Measurements from ENCODE around the gene SEC31A. TPM values are rescaled to one million over a fixed set of nuclear protein-coding genes. Genes with fewer than 3 reads are reported as not detected.
"Not testable (repeated sequence)": the region's sequence is repeated elsewhere in the genome, so short reads cannot be mapped to it uniquely, and the experiment has no call there.

Gene SEC31A
- polyA plus RNA-seq, 3 donors = 225 to 236 (median 233) TPM

GRCh38 chr4:82893942-82894341, 3.0 kb upstream of the SEC31A start:
- DNase-seq (ENCODE audit: low read depth in 3 of 3, low spot score in 2 of 3) = no peak

- no peak for DNase-seq (ENCODE audit: low read depth in 3 of 3, low spot score in 2 of 3)
Observed at GRCh38 chr4:82892467-82892802, 1.5 kb upstream of the SEC31A start.

GRCh38 chr4:82891707-82892466, 934 bp upstream of the SEC31A start:
- no peak for DNase-seq (ENCODE audit: low read depth in 3 of 3, low spot score in 2 of 3)

- no peak for DNase-seq (ENCODE audit: low read depth in 3 of 3, low spot score in 2 of 3)
Observed at GRCh38 chr4:82890528-82890900, 439 bp downstream of the SEC31A start.

- no peak for DNase-seq (ENCODE audit: low read depth in 3 of 3, low spot score in 2 of 3)
Observed at GRCh38 chr4:82889287-82889686, 1.7 kb downstream of the SEC31A start.

- DNase-seq (ENCODE audit: low read depth in 3 of 3, low spot score in 2 of 3) = no peak
Observed at GRCh38 chr4:82886147-82886942, 4.6 kb downstream of the SEC31A start.

- no peak for DNase-seq (ENCODE audit: low read depth in 3 of 3, low spot score in 2 of 3)
Observed at GRCh38 chr4:82885410-82885809, 5.5 kb downstream of the SEC31A start.

- DNase-seq (ENCODE audit: low read depth in 3 of 3, low spot score in 2 of 3) = no peak
Observed at GRCh38 chr4:82868572-82868971, 22.4 kb downstream of the SEC31A start.

GRCh38 chr4:82866706-82867385, 24.1 kb downstream of the SEC31A start:
- DNase-seq (ENCODE audit: low read depth in 3 of 3, low spot score in 2 of 3) = no peak

GRCh38 chr4:82866033-82866432, 24.9 kb downstream of the SEC31A start:
- DNase-seq (ENCODE audit: low read depth in 3 of 3, low spot score in 2 of 3) = not testable (repeated sequence)

GRCh38 chr4:82865592-82865991, 25.4 kb downstream of the SEC31A start:
- DNase-seq (ENCODE audit: low read depth in 3 of 3, low spot score in 2 of 3) = no peak

GRCh38 chr4:82864336-82864979, 26.5 kb downstream of the SEC31A start:
- no peak for DNase-seq (ENCODE audit: low read depth in 3 of 3, low spot score in 2 of 3)

- no peak for DNase-seq (ENCODE audit: low read depth in 3 of 3, low spot score in 2 of 3)
Observed at GRCh38 chr4:82861529-82861928, 29.4 kb downstream of the SEC31A start.

- DNase-seq (ENCODE audit: low read depth in 3 of 3, low spot score in 2 of 3) = not testable (repeated sequence)
Observed at GRCh38 chr4:82860487-82860886, 30.5 kb downstream of the SEC31A start.

- no peak for DNase-seq (ENCODE audit: low read depth in 3 of 3, low spot score in 2 of 3)
Observed at GRCh38 chr4:82852751-82853285, 38.1 kb downstream of the SEC31A start.

- no peak for DNase-seq (ENCODE audit: low read depth in 3 of 3, low spot score in 2 of 3)
Observed at GRCh38 chr4:82851885-82852750, 38.8 kb downstream of the SEC31A start.

GRCh38 chr4:82851318-82851717, 39.6 kb downstream of the SEC31A start:
- DNase-seq (ENCODE audit: low read depth in 3 of 3, low spot score in 2 of 3) = no peak

- DNase-seq (ENCODE audit: low read depth in 3 of 3, low spot score in 2 of 3) = no peak
Observed at GRCh38 chr4:82850684-82851083, 40.3 kb downstream of the SEC31A start.

- DNase-seq (ENCODE audit: low read depth in 3 of 3, low spot score in 2 of 3) = no peak
Observed at GRCh38 chr4:82848706-82849105, 42.2 kb downstream of the SEC31A start.

GRCh38 chr4:82842593-82842992, 48.4 kb downstream of the SEC31A start:
- no peak for DNase-seq (ENCODE audit: low read depth in 3 of 3, low spot score in 2 of 3)
